Ishikawa (cell line): Measurements from ENCODE around the gene DRD4.

Experiments used
- CEBPB ChIP-seq: IDR thresholded peaks from 2 replicates; pipeline ENCODE4 v1.6.1; 2012
- FOXM1 ChIP-seq: IDR thresholded peaks from 2 replicates; pipeline ENCODE4 v1.6.1; 2012; ENCODE audit warnings: low read depth, borderline replicate concordance
- USF1 ChIP-seq: IDR thresholded peaks from 2 replicates; pipeline ENCODE4 v1.6.1; 2012

DNA sequence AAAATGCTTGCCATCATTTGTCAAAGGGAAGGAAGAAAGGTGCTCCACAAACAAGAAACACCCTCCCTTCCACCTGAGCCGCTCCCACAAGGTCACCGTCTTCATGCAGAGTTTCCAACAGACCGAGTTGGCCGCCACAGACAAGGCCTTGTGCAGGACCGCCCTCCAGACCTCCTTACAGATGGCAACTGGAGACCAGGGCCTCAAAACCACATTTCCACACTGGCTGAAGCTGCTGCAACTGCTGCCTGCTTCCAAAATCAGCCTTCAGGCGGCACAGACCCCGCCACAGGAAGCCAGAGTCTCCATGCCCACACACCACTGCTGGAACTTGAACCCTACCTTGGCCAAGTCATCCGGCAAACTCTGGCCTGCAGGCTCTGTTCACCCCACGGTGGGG is 51.6 kb downstream of the DRD4 start:
- TF ChIP-seq CEBPB = no peak
- no peak for TF ChIP-seq FOXM1
- TF ChIP-seq USF1 = no peak
